ENCODE results near the gene MRPS5.

The MRPS5 gene

GRCh38 chr2:95051626-95052025 lies 70.0 kb downstream of the MRPS5 start:
- TF ChIP-seq CTCF (IDR thresholded peaks at IDR 0.05) = no peak

- no peak for TF ChIP-seq CTCF (IDR thresholded peaks at IDR 0.05)
Observed at GRCh38 chr2:95050385-95051300, 71.0 kb downstream of the MRPS5 start.

GRCh38 chr2:95049961-95050360 lies 71.6 kb downstream of the MRPS5 start:
- no peak for TF ChIP-seq CTCF (IDR thresholded peaks at IDR 0.05)

- TF ChIP-seq CTCF (IDR thresholded peaks at IDR 0.05) = no peak
Observed at GRCh38 chr2:95049683-95049955, 72.0 kb downstream of the MRPS5 start.

GRCh38 chr2:95048825-95049682 lies 72.6 kb downstream of the MRPS5 start:
- no peak for TF ChIP-seq CTCF (IDR thresholded peaks at IDR 0.05)

- no peak for TF ChIP-seq CTCF (IDR thresholded peaks at IDR 0.05)
Observed at GRCh38 chr2:95047629-95048510, 73.7 kb downstream of the MRPS5 start.

Data from LNCAP (cell line).